Measurements from ENCODE around the gene CFDP1. TPM values are rescaled to one million over a fixed set of nuclear protein-coding genes. Genes with fewer than 3 reads are reported as not detected.
A peak's percentile ranks its signal among the peaks of the same experiment; 100 is the strongest.
"Not testable (repeated sequence)": the region's sequence is repeated elsewhere in the genome, so short reads cannot be mapped to it uniquely, and the experiment has no call there.

CFDP1 gene
- total RNA-seq, 2 experiments from 2014 or later, result 44.0 to 48.2 TPM

DNA sequence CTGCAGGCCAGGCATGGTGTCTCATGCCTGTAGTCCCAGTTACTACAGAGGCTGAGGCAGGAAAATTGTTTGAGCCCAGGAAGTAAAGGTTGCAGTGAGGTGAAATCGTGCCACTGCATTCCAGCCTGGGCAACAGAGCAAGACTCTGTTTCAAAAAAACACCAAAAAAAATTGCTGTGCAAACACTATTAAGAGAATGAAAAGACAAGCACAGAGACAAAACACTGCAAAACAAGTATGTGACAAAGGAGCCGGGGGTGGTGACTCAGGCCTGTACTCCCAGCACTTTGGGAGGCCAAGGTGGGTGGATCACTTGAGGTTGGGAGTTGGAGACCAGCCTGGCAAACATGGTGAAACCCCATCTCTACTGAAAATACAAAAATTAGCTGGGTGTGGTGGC is 6.8 kb downstream of the CFDP1 start:
- H3K9me3 Mint-ChIP-seq (ENCODE audit: low read depth); intact Hi-C loops (cut with DNase I, micrococcal nuclease); H3K4me3 Mint-ChIP-seq; POLR2A ChIA-PET; H3K27me3 Mint-ChIP-seq; CTCF ChIA-PET; H3K27ac Mint-ChIP-seq: not testable (repeated sequence)
- Mint-ChIP-seq H3K36me3 (ENCODE audit: low read depth) (peaks cover 18% of the 10 kb centered on the region), H3K4me1 (peaks cover 43% of the 10 kb centered on the region)
- DNase-seq, result peak; percentile 42
- peak; percentile 47 for ATAC-seq

DNA sequence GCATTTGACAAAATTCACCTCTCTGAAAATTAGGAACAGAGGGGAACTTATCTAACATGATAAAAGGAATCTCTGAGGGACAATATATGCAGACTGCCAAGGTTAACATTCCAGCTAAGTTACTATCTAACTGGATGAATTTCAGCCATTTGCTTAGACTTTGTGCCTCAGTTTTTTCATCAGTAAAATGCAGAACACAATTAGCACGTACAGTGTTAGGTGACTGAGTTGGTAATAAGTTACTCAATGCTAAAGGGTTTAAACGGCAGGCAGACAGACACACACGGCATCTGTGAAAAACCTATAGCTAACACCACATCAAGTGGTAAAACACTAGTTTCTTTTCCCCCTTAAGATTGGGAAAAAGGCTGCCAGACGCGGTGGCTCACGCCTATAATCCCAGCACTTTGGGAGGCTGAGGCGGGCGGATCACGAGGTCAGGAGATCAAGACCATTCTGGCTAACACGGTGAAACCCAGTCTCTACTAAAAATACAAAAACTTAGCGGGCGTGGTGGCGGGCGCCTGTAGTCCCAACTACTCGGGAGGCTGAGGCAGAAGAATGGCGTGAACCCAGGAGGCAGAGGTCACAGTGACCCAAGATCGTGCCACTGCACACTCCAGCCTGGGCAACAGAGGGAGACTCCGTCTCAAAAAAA is 9.1 kb downstream of the CFDP1 start:
- H3K27ac Mint-ChIP-seq; ATAC-seq; POLR2A ChIA-PET; H3K4me3 Mint-ChIP-seq; H3K36me3 Mint-ChIP-seq (ENCODE audit: low read depth); DNase-seq; CTCF ChIA-PET; H3K9me3 Mint-ChIP-seq (ENCODE audit: low read depth); H3K27me3 Mint-ChIP-seq; intact Hi-C loops (cut with DNase I, micrococcal nuclease): not testable (repeated sequence)
- H3K4me1 Mint-ChIP-seq, result peaks cover 42% of the 10 kb centered on the region

DNA sequence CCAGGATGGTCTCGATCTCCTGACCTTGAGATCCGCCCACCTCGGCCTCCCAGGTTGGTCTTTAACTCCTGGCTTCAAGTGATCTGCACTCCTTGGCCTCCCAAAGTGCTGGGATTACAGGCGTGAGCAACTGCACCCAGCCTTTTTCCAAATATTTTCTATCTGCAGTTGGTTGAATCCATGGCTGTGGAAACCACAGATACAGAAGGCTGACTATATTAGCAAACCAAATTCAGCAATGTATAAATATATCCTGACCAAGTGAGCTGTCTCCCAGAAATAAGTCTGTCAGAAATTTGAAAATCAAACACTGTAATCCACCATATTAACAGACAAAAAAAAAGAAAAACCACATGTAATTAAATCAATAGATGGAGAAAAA is 9.6 kb downstream of the CFDP1 start:
- H3K4me1 Mint-ChIP-seq, result peaks cover 42% of the 10 kb centered on the region
- no peak overlapping the region for H3K4me3 Mint-ChIP-seq
- CTCF ChIA-PET, result interaction anchor here (0.8 kb wide), 1 partner anchor 22 kb away, joined by 4 read pairs; no protein-coding TSS in a partner anchor
- intact Hi-C loops (cut with DNase I, micrococcal nuclease), result no loop called here
- no peak for ATAC-seq
- H3K9me3 Mint-ChIP-seq (ENCODE audit: low read depth), result no peaks in the 10 kb centered on the region
- peaks cover 5% of the 10 kb centered on the region for H3K36me3 Mint-ChIP-seq (ENCODE audit: low read depth)
- no peak overlapping the region for H3K27ac Mint-ChIP-seq
- H3K27me3 Mint-ChIP-seq, result no peaks in the 10 kb centered on the region
- POLR2A ChIA-PET, result interaction anchor here (0.6 kb wide), 1 partner anchor 17 kb away, joined by 6 read pairs; no protein-coding TSS in a partner anchor
- DNase-seq, result no peak

- POLR2A ChIA-PET, result no interaction called here
These were observed 11.5 kb downstream of the CFDP1 start for GRCh38 chr16:75421820-75422126.

DNA sequence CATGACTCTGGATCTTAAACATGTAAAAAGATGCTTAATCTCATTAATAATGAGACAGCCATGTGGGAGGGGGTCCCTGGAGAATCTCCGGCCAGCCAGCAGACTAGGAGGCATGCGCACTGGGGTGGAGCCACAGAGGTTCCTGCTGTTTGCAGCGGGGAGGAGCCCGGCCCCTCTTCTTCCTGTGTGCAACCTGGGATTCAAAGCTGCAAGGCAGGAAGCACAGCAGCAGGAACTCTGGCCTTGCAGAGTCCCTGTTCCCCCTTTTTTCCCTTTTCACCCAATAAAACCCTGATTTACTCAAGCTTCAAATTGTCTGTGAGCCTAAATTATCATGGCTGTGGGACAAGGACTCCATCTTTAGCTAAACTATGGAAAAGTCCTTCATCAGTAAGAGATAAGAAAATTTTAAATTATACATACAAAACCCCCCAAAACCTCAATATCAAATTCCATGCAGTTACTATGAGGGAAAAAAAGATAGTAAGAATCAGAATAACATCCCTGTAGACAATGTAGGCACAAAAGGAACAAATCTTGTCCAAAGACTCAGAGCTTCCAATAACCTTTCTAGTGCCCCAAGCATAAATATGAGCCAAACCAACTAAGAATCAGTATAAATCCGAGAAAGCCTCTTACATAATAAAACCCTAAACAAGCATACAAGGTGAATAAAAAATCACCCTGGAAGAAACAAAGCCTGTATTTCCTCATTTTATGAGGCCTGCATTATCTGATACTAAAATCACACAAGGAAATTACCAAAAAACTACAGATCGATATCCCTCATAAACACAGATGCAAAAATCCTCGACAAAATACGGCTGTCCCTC is 12.1 kb downstream of the CFDP1 start:
- peak; percentile 60 for ATAC-seq
- Mint-ChIP-seq H3K27ac (peak overlapping the region; percentile 48), H3K27me3 (no peaks in the 10 kb centered on the region), H3K4me3 (peak overlapping the region; percentile 34), H3K4me1 (peaks cover 30% of the 10 kb centered on the region), H3K9me3 (ENCODE audit: low read depth) (no peaks in the 10 kb centered on the region), H3K36me3 (ENCODE audit: low read depth) (no peaks in the 10 kb centered on the region)
- POLR2A ChIA-PET, result no interaction called here
- intact Hi-C loops (cut with DNase I, micrococcal nuclease), result no loop called here
- DNase-seq, result peak; percentile 53
- CTCF ChIA-PET, result interaction anchor here (0.6 to 1.5 kb wide), 6 partner anchors 10 to 423 kb away, joined by 3 to 4 read pairs (median 3); partner anchors contain the start of genes CFDP1 and ZNRF1

More at GRCh38 chr16:75421820-75422126, 11.5 kb downstream of the CFDP1 start:
- CTCF ChIA-PET, result interaction anchor here (1.0 to 1.5 kb wide), 3 partner anchors 10 to 36 kb away, joined by 3 read pairs; no protein-coding TSS in a partner anchor
- H3K9me3 Mint-ChIP-seq (ENCODE audit: low read depth), result no peaks in the 10 kb centered on the region
- H3K4me1 Mint-ChIP-seq, result peaks cover 35% of the 10 kb centered on the region
- no peaks in the 10 kb centered on the region for H3K36me3 Mint-ChIP-seq (ENCODE audit: low read depth)
- intact Hi-C loops (cut with DNase I, micrococcal nuclease), result no loop called here
- no peak for DNase-seq
- H3K27ac Mint-ChIP-seq, result peak overlapping the region; percentile 48
- ATAC-seq, result peak; percentile 51
- H3K27me3 Mint-ChIP-seq, result no peaks in the 10 kb centered on the region
- H3K4me3 Mint-ChIP-seq, result no peak overlapping the region

GRCh38 chr16:75416904-75417565 is 16.3 kb downstream of the CFDP1 start:
- no peak overlapping the region for H3K4me3 Mint-ChIP-seq
- ChIA-PET POLR2A (no interaction called here), CTCF (interaction anchor here (0.5 to 0.7 kb wide), 3 partner anchors 13 to 201 kb away, joined by 3 read pairs; no protein-coding TSS in a partner anchor)
- no peak overlapping the region for H3K27ac Mint-ChIP-seq
- DNase-seq (no peak), ATAC-seq (no peak)
- intact Hi-C loops (cut with DNase I, micrococcal nuclease), result no loop called here
- peaks cover 40% of the 10 kb centered on the region for H3K4me1 Mint-ChIP-seq
- H3K27me3 Mint-ChIP-seq, result no peaks in the 10 kb centered on the region
- H3K9me3 Mint-ChIP-seq (ENCODE audit: low read depth), result no peaks in the 10 kb centered on the region
- peaks cover 6% of the 10 kb centered on the region for H3K36me3 Mint-ChIP-seq (ENCODE audit: low read depth)

- CTCF ChIA-PET, result interaction anchor here (0.7 to 1.7 kb wide), 3 partner anchors 11 to 575 kb away, joined by 3 to 4 read pairs (median 3); no protein-coding TSS in a partner anchor
- Mint-ChIP-seq H3K27ac (peak overlapping the region; percentile 55), H3K9me3 (ENCODE audit: low read depth) (no peaks in the 10 kb centered on the region), H3K4me3 (no peak overlapping the region), H3K4me1 (peaks cover 24% of the 10 kb centered on the region), H3K27me3 (no peaks in the 10 kb centered on the region), H3K36me3 (ENCODE audit: low read depth) (peaks cover 10% of the 10 kb centered on the region)
- intact Hi-C loops (cut with DNase I, micrococcal nuclease), result no loop called here
- ATAC-seq (peak; percentile 93), DNase-seq (no peak)
- POLR2A ChIA-PET, result interaction anchor here (1.1 kb wide), 1 partner anchor 19 kb away, joined by 4 read pairs; no protein-coding TSS in a partner anchor
These were observed 18.0 kb downstream of the CFDP1 start for GRCh38 chr16:75415169-75415905.

DNA sequence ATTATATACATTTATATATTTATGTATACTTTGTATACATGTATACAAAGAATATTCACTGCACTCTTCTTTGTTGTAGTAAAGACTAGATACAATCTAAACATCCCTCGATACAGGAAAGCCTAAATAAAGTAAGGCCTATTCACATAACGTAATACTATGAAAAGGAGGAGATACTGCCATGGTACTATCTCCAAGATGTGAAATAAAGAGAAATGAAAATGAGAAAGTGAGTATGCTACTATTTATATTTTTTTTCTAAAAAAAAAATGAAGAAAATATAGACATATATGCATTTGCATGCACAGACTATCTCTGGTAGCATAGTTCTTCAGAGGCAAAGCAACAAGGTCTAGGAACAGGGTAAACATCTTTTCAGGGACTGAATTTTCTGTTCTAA is 19.4 kb downstream of the CFDP1 start:
- Mint-ChIP-seq H3K9me3 (ENCODE audit: low read depth) (no peaks in the 10 kb centered on the region), H3K27me3 (no peaks in the 10 kb centered on the region), H3K4me3 (no peak overlapping the region), H3K4me1 (peaks cover 21% of the 10 kb centered on the region), H3K27ac (no peak overlapping the region), H3K36me3 (ENCODE audit: low read depth) (peaks cover 16% of the 10 kb centered on the region)
- intact Hi-C loops (cut with DNase I, micrococcal nuclease), result no loop called here
- DNase-seq, result no peak
- ATAC-seq, result no peak
- ChIA-PET CTCF (no interaction called here), POLR2A (no interaction called here)

GRCh38 chr16:75406943-75407342 is 26.4 kb downstream of the CFDP1 start:
- intact Hi-C loops (cut with DNase I, micrococcal nuclease), result no loop called here
- Mint-ChIP-seq H3K9me3 (ENCODE audit: low read depth) (no peaks in the 10 kb centered on the region), H3K4me3 (no peak overlapping the region), H3K27ac (no peak overlapping the region), H3K36me3 (ENCODE audit: low read depth) (peaks cover 19% of the 10 kb centered on the region), H3K27me3 (no peaks in the 10 kb centered on the region), H3K4me1 (peaks cover 9% of the 10 kb centered on the region)
- POLR2A ChIA-PET, result interaction anchor here (0.6 kb wide), 1 partner anchor 16 kb away, joined by 6 read pairs; no protein-coding TSS in a partner anchor
- CTCF ChIA-PET, result interaction anchor here (0.6 to 0.9 kb wide), 4 partner anchors 43 to 375 kb away, joined by 3 read pairs; partner anchors contain the start of gene TMEM170A
- DNase-seq (no peak), ATAC-seq (no peak)

DNA sequence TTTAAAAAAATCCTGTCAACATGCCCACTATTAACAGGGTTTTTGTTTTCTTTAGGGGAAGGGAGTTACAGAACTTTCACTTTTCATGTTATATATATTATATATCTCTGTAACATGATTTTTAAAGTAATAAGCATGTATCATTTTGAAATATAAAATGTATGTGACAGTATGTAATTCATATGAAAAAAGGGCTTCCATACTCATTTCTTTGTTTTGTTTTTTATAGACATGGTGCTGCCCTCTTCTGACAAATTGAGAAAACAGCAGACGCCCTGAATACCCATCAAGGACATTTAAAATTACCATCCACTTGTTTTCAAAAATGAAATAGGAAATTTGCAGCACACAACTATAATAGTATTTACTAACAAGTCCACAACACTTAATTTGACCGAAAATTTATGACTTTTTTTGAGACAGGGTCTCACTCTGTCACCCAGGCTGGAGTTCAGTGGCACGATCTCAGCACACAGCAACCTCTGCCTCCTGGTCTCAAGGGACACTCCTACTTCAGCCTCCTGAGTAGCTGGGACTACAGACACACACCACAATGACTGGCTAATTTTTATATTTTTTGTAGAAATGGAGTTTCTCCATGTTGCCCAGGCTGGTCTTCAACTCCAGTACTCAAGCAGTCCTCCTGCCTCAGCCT is 30.4 kb downstream of the CFDP1 start:
- Mint-ChIP-seq H3K9me3 (ENCODE audit: low read depth) (no peaks in the 10 kb centered on the region), H3K36me3 (ENCODE audit: low read depth) (peaks cover 10% of the 10 kb centered on the region), H3K4me1 (peaks cover 17% of the 10 kb centered on the region), H3K4me3 (no peak overlapping the region), H3K27ac (peak overlapping the region; percentile 19), H3K27me3 (no peaks in the 10 kb centered on the region)
- intact Hi-C loops (cut with DNase I, micrococcal nuclease), result loop anchor here (1.0 to 5.0 kb wide), 6 partner anchors 24 to 204 kb away; no protein-coding TSS in a partner anchor
- CTCF ChIA-PET, result interaction anchor here (0.6 to 4.1 kb wide), 22 partner anchors 9 to 643 kb away, joined by 3 to 28 read pairs (median 4); no protein-coding TSS in a partner anchor
- ATAC-seq (peak; percentile 76), DNase-seq (no peak)
- POLR2A ChIA-PET, result no interaction called here

All from activated CD4-positive, alpha-beta T cell treated with anti-CD3 and anti-CD28 coated beads for 36 hours (primary cell).